ENCODE results near the gene SPATS2. TPM values are rescaled to one million over a fixed set of nuclear protein-coding genes. Genes with fewer than 3 reads are reported as not detected.
"Not testable (repeated sequence)": the region's sequence is repeated elsewhere in the genome, so short reads cannot be mapped to it uniquely, and the experiment has no call there.

The SPATS2 gene
- polyA plus RNA-seq, 12 donors, result 19.8 to 61.7 (median 32.7) TPM; not detected in 1

DNA sequence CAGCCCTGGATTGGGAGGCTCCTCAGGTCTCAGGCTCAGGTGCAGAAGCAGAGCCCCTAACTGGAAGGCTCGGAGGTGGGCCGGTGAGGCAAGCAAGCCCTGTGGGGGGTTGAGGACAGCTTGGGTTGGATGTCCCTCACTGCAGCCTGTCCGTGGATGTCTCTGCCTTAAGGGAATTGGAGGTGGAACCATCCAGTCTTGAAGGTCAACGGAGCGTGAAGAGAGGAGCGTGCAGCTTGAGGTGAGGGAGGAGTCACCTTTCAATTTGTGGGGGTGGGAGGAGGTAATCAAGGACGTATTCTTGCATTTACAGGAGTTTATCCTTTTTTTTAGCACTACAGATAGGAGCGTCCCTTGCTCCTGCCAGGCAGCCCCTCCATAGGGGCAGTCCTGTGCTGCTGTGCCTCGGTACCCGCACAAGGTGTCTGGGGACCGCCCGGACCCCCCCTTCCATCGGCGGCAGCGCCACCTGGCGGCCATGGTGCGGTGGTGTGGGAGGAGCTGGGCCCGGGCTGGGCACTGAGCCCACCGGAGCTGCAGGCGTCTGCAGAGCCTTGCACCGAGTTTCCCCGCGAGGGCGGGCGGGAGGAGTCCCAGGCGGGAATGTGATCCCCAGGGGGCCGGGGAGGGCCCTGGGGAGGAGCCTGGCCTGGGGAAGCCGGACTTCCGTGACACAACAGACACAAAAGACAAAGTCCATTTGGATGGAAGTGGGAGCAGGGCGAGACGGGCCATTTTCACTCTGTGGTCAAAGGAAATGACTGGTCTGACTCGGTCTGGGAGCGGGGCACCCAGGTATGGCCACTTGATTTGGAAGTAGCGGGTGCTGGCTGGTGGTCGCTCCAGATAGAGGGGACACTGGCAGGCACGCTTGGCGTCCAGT is 19.7 kb upstream of the SPATS2 start:
- DNase-seq, result no peak

DNA sequence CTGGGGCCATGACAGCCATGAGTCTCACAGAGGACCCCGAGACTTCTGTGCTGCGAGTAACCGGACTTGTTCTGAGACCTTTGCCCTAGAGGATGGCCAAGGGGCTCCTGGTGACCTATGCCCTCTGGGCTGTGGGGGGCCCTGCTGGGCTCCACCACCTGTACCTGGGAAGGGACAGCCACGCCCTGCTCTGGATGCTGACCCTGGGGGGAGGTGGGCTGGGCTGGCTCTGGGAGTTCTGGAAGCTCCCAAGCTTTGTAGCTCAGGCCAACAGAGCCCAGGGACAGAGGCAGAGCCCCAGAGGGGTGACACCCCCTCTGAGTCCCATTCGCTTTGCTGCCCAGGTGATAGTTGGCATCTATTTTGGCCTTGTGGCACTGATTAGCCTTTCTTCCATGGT is 18.5 kb upstream of the SPATS2 start:
- no peak for DNase-seq

DNA sequence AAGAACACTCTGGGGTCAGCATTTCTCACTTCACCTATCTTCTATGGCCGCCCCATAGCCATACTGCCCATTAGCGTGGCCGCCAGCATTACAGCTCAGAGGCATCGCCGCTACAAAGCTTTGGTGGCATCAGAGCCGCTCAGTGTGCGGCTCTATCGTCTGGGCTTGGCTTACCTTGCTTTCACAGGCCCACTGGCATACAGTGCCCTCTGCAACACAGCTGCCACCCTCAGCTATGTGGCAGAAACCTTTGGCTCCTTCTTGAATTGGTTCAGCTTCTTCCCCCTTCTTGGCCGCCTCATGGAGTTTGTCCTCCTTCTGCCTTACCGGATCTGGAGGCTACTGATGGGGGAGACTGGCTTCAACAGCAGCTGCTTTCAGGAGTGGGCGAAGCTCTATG is 18.0 kb upstream of the SPATS2 start:
- DNase-seq, result no peak

DNA sequence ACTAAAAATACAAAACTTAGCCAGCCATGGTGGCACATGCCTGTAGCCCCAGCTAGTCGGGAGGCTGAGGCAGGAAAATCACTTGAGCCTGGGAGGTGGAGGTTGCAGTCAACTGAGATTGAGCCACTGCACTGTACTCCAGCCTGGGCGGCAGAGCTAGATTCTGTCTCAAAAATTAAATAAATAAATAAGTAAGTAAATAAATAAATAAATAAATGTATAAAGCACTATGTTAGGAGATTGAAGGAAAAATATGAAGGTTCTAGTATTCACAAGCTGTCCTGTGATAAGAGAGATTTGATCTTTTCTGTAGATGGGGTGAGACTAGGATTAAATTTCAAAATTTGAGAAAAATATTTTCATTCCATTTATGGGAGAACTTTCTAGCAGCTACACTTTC is 14.9 kb upstream of the SPATS2 start:
- no peak for DNase-seq

DNA sequence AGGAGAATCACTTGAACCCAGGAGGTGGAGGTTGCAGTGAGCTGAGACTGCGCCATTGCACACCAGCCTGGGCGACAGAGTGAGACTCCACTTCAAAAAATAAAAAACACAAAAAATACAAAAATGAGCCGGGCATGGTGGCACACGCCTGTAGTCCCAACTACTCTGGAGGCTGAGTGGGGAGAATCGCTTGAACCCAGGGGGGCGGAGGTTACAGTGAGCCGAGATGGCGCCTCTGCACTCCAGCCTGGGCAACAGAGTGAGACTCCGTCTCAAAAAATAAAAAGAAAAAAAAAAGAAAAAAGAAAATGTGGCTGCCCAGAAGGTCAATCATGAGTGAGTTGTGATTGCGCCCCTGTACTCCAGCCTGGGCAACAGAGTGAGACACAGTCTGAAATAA is 11.3 kb upstream of the SPATS2 start:
- no peak for DNase-seq

DNA sequence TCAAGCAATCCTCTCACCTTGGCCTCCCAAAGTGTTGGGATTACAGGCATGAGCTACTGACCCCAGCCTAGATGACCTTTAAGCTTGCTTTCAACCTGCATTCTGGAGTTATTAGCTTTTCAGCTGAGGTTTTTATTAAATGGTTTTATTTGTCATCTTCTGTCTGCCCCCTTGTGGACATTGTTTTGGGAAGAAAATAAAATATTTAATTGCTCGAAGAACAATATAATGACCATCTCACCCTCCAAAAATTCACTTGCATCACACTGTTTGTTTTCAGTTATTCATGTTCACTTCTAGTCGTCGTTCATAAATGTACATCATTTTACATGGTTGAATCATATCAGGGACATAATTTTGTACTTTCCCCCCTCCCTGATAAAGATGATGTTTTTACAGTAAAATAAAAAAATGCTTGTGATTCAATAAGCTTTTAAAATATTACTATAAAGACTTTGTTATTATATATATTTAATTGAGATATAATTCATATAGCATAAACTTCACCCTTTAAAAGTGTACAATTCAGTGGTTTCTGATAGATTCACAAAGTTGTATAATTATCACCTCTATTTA is 10.1 kb upstream of the SPATS2 start:
- DNase-seq, result no peak

DNA sequence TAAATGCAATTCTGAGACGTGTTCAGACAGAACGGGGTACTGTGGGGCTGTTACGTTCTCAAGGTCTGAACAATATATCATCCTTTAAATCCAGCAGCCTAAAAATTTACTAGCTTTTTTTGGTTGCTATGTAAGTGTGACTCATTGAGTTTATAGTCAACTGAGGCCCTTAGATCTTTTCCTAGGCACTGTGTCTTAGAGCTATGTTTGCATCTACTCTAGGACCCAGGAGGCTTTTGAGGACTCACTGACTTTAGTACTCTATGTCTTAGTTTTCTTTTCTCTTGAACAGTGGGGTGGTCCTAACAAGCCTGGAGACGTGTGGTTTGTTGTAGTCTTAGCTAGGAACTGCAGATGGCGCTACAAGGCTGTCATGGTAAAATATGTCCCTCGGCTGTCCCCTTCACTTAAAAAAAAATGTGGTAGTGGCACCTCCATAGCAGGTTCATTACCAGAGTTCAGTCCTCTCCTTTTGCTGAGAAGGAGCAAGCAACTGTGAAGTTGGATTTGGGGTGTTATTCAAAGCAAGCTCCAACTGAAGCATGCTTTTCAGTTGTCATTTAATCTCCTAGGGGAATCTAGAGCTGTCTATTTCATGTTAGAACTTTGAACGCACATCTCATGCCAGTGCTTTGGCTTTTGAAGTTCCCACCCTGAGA is 8.7 kb upstream of the SPATS2 start:
- peak; percentile 69 for DNase-seq

DNA sequence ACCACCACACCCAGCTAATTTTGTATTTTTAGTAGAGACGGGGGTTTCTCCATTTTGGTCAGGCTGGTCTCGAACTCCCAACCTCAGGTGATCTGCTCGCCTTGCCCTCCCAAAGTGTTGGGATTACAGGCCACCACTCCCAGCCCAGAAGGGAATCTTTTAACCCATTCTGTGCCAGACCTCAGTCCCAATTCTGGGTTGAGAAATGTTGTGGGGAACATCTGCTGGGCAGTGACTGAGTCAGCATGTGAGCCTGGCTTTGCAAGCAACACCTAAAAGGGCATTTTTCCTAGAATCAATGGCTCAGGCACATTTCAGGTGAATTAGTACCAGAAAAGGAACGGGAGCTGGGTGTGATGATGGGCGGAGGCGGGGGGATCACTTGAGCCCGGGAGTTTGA is 7.6 kb upstream of the SPATS2 start:
- no peak for DNase-seq

DNA sequence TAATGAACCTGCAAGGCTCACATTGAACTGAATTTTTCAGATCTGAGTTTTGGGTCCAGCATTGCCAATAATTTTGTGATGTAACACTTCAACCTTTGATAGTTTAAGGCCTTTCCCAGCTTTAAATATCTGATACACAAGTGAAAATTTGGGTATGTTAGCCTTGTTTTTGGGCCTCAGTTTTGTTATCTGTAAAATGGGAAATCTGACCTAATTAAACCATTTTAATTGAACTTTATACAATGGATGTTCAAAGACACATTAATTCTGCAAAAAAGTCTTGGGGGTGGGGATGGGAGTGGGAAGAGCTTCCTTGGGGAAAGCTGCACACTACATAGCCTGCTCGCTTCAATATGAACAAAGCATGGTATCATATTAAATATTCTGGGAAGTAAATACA is 5.2 kb upstream of the SPATS2 start:
- no peak for DNase-seq

DNA sequence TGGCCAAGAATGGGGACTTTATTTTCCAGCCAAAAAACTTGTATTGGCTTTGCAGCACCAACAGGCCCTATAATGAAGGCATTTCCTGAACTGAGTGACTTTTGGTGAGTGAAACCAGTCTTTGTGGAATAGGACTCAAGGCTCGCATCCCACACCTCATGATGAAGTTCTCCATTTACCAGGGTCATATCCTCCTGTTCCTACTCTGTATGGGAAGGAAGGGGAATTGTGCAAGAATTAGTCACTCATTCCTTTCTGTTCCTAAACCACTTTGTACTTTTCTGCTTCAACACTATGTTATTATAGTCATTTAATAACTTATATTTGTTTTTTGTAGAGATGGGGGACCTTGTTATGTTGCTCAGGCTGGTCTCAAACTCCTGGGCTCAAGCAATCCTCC is 2.3 kb upstream of the SPATS2 start:
- DNase-seq, result no peak

DNA sequence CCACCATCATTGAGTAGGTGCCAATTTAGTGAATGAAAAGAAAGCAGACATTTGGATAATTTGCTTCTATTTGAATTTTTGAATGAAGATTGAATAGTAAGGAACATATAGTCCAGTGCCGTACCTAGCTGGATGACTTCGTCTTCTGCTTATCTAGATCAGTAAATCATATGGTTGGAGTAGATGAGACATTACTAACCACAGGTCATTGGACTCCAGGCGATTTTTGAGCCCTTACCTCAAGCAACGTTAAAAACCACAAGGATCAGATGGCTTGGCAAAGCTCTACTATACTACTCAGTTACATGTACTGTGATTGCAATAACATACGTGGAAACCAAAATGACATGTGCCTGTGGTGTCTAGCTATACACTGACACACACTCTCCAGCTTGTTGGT is 1.7 kb upstream of the SPATS2 start:
- no peak for DNase-seq

DNA sequence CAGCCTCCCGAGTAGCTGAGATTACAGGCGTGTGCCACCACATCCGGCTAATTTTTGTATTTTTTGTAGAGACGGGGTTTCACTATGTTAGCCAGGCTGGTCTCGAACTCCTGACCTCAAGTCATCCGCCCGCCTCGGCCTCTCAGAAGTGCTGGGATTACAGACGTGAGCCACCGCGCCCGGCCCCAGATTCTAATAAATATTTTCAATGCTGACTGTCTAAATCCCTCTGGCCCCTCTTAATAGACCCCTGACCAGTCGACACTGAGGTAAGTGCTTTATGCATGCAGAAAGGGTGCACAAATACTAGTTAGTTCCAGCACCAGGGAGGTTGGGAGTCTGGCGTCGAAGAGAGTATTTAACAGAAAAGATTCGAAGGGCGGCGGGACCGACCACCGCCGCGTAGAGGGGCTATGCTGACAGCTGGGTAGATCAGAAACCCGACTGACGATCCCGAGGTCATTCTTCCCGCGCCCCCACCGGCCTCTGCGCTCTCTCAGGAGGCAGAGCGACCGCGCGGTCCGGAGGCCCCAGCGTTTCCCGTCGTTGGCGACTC is 1.1 kb upstream of the SPATS2 start:
- DNase-seq, result no peak

DNA sequence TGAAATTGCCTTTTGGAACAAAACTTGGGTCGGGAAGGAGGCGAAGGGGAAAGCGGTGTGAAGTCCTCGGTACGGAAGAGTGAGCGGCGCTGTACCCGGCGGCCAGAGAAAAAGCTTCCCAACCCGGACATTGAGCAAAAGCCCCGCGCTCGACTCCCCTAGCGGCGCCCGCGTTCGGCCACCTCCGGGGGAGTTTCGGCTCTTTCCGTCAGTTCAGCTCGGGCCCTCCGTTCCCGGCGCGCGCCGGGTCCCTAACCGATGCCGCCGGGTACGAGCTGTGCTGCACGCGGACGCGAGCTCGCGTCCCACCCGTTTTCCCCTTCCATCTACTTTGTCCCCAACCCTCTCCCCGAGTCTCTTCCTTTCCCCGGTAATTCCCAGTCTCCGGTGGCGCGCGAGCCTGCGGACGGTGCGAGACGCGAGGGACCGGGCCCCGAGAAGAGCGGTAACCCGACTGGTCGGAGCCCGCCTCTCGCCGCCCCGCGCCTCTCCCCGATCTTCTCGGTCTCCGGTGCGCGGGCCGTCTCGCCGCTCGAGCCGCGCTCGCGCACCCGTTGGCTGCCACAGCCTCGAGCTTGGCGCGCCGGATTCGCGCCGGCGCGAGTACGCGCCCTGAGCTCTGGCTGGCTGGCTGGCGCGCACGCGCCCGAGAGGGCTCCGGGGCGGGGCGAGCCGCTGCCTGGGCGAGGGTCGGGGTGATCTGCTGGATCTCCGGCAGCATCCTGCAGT is 446 bp upstream of the SPATS2 start:
- peak; percentile 94 for DNase-seq

DNA sequence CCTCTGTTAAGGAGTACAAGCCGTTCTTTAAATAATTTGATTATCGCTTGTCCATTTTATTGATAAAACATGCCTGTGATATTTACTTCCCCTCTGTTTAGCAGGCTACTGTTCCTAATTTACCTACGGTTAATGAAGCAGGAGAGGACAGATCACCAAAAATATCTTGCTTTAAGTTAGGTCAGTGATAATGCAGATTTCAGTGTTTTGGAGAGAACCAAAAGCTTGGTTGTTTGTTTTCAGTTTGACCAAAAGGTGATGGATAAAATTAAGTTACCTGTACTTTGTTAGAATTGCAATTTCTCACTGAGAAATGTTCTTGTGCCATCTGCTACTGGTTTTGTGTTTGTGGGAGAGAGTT is 958 bp downstream of the SPATS2 start:
- DNase-seq, result no peak

DNA sequence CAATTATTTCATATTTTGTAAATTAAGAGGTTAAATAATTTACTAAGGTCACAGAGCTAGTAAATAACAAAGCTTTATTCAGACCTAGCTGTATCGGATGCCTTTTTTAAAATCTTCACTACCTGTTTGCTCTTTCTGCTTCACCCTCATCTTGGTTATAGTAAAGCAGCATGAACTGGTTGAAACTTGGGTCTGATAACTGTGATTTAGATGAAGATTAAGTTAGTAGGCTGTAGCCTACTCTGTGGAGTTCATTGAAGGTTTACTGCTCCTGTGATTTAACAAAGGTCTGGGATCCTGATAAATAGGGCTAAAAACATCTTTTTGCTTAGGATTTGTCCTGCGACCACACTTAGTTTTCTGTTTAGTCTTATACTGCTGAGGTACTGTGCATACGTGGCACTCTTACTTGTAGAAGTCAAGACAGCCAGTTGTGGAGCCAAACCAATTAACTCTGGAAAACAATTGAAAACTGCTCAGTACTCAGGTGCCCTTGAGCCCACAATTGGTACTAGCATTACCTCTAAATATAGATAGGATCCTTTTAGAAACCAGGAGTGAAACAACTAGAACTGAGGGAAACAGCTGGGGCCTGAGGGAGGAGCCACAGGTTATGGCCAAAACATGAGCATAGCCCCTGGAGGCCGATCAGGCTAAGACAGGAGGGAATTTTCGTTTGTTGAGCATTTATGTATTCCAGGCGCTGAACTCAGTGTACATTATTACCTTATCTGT is 2.3 kb downstream of the SPATS2 start:
- peak; percentile 63 for DNase-seq

DNA sequence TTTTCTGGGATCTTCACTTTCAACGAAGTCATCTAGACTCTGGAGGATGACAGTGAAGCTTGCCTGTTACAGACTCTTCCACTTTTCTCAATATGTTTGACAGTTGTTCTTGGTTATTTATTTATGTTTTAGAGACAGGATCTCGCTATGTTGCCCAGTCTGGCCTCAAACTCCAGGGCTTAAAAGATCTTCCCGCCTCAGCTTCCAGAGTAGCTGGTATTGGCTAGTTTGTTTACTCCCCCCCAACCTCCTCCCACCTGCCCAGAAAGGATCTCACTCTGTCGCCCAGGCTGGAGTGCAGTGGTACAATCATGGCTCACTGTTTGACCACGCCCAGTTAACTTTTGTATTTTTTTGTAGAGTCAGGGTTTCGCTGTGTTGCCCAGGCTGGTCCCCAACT is 3.3 kb downstream of the SPATS2 start:
- DNase-seq, result no peak

DNA sequence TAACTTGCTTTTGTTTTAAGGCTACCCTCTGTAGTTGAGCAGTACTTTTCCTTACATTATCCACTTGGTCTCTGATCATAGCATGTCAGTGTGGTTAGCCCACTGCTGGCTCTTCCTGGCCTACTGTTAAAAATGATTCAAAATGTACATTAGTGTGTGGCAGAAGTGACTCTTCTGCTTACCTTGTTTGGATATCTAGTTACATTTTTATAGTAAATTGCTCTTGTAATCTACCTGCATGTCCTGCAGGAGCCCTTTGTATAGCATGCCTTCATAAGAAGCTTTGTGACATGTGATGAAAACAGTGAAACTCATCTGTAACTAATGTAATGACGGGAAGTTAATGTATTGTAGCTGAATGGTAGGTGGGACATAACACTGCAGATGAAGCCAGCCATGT is 8.1 kb downstream of the SPATS2 start:
- no peak for DNase-seq

DNA sequence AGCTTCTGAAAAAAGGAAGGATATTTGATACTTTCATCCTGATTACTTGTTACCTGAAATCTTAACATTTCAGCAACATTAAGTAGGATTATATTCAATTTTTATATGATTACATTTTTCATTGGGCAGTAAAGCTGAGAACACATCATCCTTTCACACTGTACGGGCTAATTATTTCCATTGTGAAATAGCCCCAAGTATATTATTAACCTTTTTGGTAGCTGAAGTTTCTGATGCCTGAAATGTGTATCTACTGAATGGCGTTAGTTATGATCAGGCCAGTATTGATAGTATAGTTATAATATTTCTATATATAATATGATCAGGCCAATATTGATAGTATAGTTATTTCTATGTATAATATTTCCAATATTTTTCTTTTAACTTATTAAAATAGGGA is 10.1 kb downstream of the SPATS2 start:
- no peak for DNase-seq

DNA sequence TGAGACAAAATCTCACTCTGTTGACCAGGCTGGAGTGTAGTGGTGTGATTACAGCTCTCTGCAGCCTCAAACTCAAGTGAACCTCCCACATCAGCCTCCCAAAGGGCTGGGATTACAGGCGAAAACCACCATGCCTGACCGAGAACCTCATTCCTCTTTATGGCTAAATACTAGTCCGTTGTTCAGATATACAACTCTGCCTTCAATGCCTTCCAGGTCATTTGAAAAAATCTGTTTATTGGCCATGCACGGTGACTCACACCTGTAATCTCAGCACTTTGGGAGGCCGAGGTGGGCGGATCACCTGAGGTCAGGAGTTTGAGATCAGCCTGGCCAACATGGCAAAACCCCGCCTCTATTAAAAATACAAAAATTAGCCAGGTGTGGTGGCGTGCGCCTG is 12.9 kb downstream of the SPATS2 start:
- DNase-seq, result not testable (repeated sequence)

DNA sequence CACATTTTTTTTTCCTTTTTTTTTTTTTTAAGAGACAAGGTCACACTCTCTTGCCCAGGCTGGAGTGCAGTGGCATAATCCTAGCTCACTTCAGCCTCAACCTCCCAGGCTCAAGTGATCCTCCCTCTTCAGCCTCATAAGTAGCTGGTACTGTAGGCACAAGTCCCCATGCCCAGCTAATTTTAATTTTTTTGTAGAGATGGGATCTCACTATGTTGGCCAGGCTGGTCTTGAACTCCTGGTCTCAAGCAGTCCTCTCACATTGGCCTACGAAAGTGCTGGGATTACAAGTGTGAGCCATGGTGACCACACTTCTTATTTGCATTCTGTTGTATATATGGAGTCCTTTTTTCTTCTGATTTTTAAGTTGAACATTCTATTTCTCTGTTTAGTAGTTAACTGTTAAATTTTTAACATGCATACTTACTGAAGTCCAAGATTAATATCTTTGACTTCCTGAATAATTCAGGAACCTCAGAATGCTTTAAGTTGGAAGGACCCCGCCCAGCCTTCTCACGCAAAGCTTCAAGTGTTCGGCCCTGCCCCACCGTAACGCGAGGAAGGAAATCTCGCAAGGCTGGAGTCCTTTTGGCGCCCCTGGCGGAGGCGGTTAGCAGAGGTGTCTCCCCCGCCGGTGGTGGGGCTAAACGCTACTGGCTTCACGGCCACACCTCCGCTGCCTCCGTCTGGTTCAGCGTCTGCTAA is 21.6 kb downstream of the SPATS2 start:
- no peak for DNase-seq

DNA sequence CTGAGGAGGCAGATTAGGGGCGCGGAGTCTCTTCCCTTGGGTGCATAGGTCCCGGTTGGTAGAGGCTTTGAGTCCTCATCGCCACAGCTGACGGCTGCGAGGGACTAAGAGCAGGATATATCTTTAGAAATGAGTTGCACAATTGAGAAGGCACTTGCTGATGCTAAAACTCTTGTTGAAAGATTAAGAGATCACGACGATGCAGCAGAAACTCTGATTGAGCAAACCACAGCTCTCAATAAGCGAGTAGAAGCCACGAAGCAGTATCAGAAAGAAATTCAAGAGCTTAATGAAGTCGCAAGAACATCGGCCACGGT is 22.1 kb downstream of the SPATS2 start:
- DNase-seq, result no peak
